Neural progenitor cell (in vitro differentiated cells): ENCODE data around the gene SMARCD3.

ENCODE experiments used
- EZH2 ChIP-seq: fragments of 200-600 bp; sonication (generic); IDR thresholded peaks from 2 replicates; pipeline ENCODE4 v1.6.1; 2017; ENCODE audit warnings: antibody characterized with exemption, mild to moderate bottlenecking, moderate library complexity
- EZH2phosphoT487 ChIP-seq: fragments of 200-600 bp; sonication (generic); IDR thresholded peaks from 2 replicates; pipeline ENCODE4 v1.6.1; 2017; ENCODE audit warnings: antibody characterized with exemption
- TF ChIP-seq, protein P1 (sequence below): fragments of 200-600 bp; sonication (generic); IDR thresholded peaks from 2 replicates; pipeline ENCODE4 v1.5.1; 2017; ENCODE audit warnings: antibody characterized with exemption, mild to moderate bottlenecking

DNA sequence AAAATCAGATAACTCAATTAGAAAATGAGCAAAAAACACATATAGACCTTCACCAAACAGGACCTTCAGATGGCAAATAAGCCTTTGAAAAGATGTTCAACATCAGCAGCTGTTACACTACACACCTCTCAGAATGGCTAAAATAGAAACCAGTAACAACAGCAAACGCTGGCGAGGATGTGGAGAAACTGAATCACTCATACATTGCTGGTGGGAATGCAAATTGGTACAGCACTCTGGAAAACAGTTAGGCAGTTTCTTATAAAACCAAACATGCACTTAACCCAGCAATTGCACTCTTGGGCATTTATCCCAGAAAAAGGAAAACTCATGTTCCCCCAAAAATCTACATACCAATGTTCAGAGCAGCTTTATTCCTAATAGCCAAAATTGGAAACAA lies 37.7 kb upstream of the SMARCD3 start:
- TF ChIP-seq, protein P1, sequence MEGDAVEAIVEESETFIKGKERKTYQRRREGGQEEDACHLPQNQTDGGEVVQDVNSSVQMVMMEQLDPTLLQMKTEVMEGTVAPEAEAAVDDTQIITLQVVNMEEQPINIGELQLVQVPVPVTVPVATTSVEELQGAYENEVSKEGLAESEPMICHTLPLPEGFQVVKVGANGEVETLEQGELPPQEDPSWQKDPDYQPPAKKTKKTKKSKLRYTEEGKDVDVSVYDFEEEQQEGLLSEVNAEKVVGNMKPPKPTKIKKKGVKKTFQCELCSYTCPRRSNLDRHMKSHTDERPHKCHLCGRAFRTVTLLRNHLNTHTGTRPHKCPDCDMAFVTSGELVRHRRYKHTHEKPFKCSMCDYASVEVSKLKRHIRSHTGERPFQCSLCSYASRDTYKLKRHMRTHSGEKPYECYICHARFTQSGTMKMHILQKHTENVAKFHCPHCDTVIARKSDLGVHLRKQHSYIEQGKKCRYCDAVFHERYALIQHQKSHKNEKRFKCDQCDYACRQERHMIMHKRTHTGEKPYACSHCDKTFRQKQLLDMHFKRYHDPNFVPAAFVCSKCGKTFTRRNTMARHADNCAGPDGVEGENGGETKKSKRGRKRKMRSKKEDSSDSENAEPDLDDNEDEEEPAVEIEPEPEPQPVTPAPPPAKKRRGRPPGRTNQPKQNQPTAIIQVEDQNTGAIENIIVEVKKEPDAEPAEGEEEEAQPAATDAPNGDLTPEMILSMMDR = no peak
- TF ChIP-seq EZH2 = no peak
- TF ChIP-seq EZH2phosphoT487 = no peak
